HL-60/S4 treated with phorbol 12-myristate 13-acetate at 8.2 ng/mL for 4 days and 3 days (cell line): ENCODE measurements around the gene MMP20.

Source experiments
- in situ Hi-C: fragments of 300-500 bp; cut with MboI; formaldehyde crosslinking; loops from 2 replicates; pipeline ENCODE4 v1.15.0; 2022; ENCODE audit warnings: low sequenced_read_pairs

Gene MMP20

DNA sequence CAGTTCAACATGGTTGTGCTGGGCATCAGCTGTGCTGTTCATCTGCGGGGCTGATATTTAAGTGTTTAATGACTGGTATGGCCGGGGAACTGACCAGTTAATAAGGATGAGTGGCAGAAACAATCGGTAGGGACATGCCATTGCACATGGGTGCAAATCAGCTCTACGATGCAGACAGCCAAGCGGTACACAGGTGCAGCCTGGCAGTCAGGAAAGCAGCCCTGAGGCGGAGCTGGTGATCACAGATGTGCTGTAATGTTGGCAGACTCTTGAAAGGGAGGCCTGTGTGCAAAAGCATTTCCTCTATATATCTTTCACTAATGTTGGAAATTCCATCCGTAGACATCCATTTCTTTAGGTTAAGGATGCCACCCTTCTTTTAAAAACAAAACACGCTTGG is 1.1 kb downstream of the MMP20 start:
- in situ Hi-C loops: no loop called here

GRCh38 chr11:102623128-102623527 is 2.0 kb downstream of the MMP20 start:
- in situ Hi-C loops: no loop called here

- in situ Hi-C loops: no loop called here
Measured at GRCh38 chr11:102622258-102622657, 2.9 kb downstream of the MMP20 start.

DNA sequence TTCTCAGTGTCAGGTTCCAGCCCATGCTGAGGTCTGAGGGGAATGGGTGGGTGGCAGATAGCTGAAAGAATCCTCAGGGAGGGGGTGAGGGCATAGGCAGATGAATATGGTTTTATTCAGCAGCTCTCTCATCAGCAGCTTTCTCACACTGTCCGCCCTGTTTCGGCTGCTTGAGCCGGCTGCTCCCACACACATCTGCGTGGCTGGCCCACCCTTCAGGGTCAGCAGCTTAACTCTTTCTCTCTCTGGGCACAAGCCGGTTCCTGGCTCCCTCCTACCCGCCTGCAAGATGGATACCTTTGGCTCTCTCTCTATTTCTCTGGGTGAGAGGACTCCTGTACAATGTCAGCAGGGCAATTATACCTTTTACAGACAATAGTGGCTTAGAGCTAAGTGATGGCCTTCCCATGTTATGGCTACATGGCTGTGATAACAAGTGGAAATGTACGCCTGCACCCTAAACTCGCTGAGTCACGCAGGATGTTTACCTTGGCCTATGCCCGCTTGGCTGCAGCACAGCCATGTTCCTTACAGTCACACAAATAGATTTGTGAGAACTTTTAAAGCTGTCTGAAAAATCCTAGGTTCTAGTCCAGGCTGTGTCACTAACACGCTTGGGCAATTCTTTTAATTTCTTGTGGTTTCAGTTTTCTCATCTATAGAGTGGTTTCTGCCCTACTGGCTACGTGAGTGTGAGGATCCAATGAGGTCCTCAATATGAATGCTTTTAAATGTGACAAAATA is 4.1 kb downstream of the MMP20 start:
- in situ Hi-C loops: no loop called here

DNA sequence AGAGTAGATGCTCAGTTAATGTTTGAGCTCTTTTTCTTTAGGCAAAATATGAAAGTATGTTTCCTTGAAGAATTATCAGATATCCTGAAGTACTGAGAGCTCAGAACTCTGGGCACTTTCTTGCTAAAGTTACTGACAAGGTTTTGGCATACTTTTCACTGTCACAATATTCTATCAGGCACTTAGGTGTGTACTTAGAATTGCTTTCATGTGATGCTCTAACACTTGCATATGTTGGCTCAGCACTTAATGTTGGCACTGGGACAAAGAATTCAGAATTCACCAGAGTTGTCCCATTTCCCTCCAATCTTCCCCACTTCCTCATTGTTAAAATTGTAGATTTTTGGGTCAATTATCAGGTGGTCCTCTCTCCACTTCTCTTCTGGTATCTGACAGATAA is 5.0 kb downstream of the MMP20 start:
- in situ Hi-C loops: no loop called here

- in situ Hi-C loops: no loop called here
Measured at GRCh38 chr11:102617466-102618008, 7.6 kb downstream of the MMP20 start.

- in situ Hi-C loops: no loop called here
Measured at GRCh38 chr11:102615894-102616432, 9.2 kb downstream of the MMP20 start.

DNA sequence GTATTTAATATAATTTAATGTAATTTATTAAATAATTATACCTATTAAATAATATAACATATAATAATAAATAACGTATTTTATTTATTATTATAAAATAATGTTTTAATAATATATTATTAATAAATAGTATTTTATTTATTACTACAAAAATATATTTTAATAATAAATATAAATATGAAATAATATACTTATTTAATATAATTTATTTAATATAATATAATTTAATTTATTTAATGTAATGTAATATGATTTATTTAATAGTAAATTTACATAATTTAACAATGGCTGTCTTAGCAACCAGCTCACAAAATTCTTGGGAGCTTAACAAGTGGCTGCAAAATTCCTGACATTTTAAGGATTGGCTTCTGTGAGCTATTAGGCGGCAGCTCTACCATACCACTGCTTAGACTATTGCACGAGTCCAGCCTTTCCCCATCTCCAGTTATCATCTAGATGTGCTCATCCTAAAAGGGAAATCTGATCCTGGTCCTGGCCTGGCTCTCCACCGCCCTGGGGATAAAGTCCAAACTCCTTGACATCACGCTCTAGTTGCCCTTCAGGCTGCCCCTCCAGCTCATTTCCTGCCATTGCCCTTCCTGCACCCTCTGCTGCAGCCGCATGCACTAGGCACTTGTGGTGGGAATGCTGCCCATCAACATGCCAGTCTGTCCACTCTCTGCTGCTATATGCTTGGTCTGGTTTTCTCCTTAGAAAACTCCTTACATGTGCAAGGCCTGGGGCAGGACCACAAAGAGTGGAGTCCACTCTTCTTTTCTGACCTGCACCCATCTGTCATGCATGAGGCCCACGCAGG is 9.8 kb downstream of the MMP20 start:
- in situ Hi-C loops: no loop called here

- in situ Hi-C loops: no loop called here
Measured at GRCh38 chr11:102614485-102614884, 10.6 kb downstream of the MMP20 start.

DNA sequence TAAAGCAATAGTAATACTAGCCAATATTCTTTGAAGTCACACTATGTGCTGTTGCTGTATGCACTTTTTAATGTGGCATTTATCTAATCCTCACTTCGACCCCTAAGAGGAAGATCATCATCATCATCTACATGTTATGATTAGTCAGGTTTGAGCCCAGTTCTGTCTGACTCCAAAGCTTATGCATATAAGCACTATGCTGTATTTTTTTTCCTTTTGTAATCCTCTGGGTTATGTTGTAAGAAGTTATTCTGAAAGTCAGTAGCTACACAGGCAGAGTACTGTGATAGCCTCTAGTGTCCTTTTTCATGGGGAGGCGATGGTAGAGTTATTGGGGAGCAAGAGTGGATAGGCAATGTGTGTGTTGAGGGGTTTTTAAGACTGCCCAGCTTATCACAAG is 11.1 kb downstream of the MMP20 start:
- in situ Hi-C loops: no loop called here

- in situ Hi-C loops: no loop called here
Measured at GRCh38 chr11:102613450-102613849, 11.7 kb downstream of the MMP20 start.

GRCh38 chr11:102611291-102611690 is 13.8 kb downstream of the MMP20 start:
- in situ Hi-C loops: no loop called here

DNA sequence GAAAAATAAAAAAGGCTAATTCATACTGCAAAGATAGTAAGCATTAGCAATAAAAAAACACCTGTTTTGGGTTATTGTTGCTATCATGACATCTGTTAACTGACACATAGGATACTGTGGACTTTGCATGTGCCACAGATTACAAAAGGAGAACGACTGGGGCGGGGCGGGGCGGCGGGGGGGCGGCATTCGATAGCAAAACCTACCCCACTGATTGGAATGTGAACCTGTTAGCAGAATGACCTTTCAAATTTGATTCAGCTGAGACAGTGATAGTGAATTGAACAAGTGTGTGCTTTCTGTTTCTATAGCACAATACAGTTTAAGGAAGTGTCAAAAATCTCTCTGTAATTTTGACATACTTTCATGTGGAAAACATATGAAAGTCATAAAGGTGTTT is 14.9 kb downstream of the MMP20 start:
- in situ Hi-C loops: no loop called here

DNA sequence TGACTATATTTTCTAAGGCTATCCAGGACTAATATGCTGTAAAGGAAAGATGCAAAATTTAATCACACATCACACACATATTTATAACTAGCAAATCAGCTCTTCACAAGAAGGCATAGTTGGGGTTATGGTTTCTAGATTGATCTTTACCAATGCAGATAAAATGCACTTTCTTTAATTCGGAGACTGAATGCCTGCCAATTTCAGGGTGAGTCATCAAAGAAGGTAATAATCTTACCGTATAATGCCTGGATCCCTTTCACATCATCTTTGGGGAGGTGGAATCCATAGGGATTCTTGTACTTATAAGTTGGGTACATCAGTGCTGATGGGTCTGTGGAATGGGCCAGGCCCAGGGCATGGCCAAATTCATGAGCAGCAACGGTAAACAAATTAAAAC is 16.4 kb downstream of the MMP20 start:
- in situ Hi-C loops: no loop called here

DNA sequence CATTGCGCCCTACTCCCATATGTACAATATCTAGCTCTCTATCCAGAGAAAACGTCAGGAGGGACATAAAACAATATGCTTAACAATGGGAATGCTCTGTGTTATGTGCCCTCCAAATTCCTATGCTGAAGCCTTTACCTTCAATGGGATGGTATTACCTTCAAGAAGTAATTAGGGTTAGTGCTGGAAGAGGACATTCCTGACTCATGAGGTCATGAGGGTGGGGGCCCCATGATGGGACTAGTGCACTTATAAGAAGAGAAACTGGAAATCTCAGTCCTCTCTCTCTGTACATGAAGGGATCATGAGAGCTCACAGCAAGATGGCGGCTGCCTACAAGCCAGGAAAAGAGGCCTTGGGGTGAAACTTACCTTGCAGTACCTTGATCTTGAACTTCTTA is 20.3 kb downstream of the MMP20 start:
- in situ Hi-C loops: no loop called here

DNA sequence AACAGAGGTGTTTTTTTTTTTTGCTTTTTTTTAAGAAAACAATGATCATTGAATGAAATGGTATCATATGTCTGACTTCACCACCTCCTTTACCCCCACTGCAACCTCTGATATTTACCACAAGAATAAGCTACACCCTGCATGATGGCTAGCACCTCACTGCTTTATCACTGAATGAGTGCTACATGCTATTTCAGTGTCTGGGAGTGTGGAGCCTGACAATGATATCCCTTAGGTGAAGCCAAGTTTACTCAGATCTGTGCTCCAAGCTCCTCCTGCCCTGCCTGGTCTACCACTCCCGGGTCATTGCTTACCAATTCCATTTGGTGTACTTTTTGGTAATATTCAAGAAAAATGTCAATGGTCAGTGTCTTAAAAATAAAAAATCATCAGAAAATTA is 21.1 kb downstream of the MMP20 start:
- in situ Hi-C loops: no loop called here

GRCh38 chr11:102603576-102603975 is 21.6 kb downstream of the MMP20 start:
- in situ Hi-C loops: no loop called here

GRCh38 chr11:102603091-102603490 is 22.0 kb downstream of the MMP20 start:
- in situ Hi-C loops: no loop called here

GRCh38 chr11:102600666-102601065 is 24.5 kb downstream of the MMP20 start:
- in situ Hi-C loops: no loop called here

GRCh38 chr11:102599642-102600261 is 25.4 kb downstream of the MMP20 start:
- in situ Hi-C loops: no loop called here

DNA sequence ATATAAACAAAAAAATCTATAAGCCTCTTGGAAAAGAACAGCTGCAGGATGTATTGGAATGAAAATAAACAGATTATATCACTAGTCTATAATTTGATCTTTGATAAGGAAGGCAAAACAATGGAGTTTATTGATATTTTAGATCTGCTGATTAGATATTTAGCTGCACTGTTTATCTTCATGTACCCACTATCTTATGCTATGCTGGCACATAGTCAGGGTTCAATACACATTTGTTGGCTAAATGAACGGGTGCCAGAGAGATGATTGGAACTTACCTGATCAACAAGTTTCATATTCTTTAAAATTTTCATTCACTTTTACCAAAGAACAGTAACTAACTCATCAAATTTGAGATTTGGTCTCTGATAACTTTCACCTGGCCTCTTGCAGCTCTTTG is 26.9 kb downstream of the MMP20 start:
- in situ Hi-C loops: no loop called here
